Right lobe of liver (tissue), 6 donors: ENCODE data around the gene GRK7. TPM values are rescaled to one million over a fixed set of nuclear protein-coding genes. Genes with fewer than 3 reads are reported as not detected.

Experiments used
- ATAC-seq, 4 donors: fragments of 200-7000 bp; cut with Tn5 transposase; one replicate each; pipeline ENCODE4 v1.9.1; 2020; ENCODE audit warnings: mild to moderate bottlenecking in 4 of 4, moderate library complexity in 4 of 4
- DNase-seq, 3 donors: peaks; one replicate each; pipeline ENCODE4 v3.0.0-alpha.2; 2020
- H3K27ac ChIP-seq, 3 donors: fragments of 200-600 bp; one replicate each; pipeline ENCODE4 v1.8.0; 2022
- H3K27me3 ChIP-seq, 2 donors: fragments of 200-600 bp; one replicate each; pipeline ENCODE4 v1.8.0; 2022
- H3K36me3 ChIP-seq, 4 donors: fragments of 200-600 bp; sonication (generic) in 1 of 4; one replicate each; pipeline versions ENCODE4 v1.5.1 to v1.8.0; 2017 to 2022; ENCODE audit warnings: control low read depth in 1 of 4
- H3K4me1 ChIP-seq, 4 donors: fragments of 200-600 bp; sonication (generic) in 1 of 4; one replicate each; pipeline versions ENCODE4 v1.5.1 to v1.8.0; 2017 to 2022; ENCODE audit warnings: control low read depth in 1 of 4
- H3K4me3 ChIP-seq, 3 donors: fragments of 200-600 bp; one replicate each; pipeline ENCODE4 v1.8.0; 2022
- H3K9me3 ChIP-seq, 4 donors: fragments of 200-600 bp; sonication (generic) in 1 of 4; one replicate each; pipeline versions ENCODE4 v1.5.1 to v1.8.0; 2017 to 2022; ENCODE audit warnings: control low read depth in 1 of 4
- POLR2A ChIP-seq: fragments of 450-650 bp; IDR thresholded peaks from one replicate; pipeline ENCODE4 v1.6.1; 2017; ENCODE audit warnings: antibody characterized with exemption, mild to moderate bottlenecking
- WGBS: methylation state at CpG from one replicate; pipeline ENCODE4 v1.1.6; 2018; ENCODE audit warnings: low coverage, low lambda C conversion rate; ENCODE audit not compliant: insufficient coverage; ENCODE audit errors: missing lambda C conversion rate; 5-methylcytosine and 5-hydroxymethylcytosine counted together
- intact Hi-C, 2 donors: fragments of 100-400 bp; cut with DNase I; formaldehyde crosslinking; loops; one replicate each; pipeline versions ENCODE4 v1.11.2 to v1.14.1; 2022
- total RNA-seq, 6 experiments: library from RNA; depleted of rRNA in 2 of 6; stranded (reverse); fragments of >200 nt in 2 of 6; fragmentation: NEBNext Ultra II Directional in 3 of 6; extraction: Animal tissue kit (Norgen Biotek cat#: 25700) in 3 of 6; gene quantifications; one replicate each; pipeline versions ENCODE4 v1.1.0 to v1.2.4, GENCODE V29; 2016 to 2023
- TF ChIP-seq, protein P1 (sequence below), 4 donors: fragments of 200-600 bp in 3 of 4; fragments of 450-650 bp in 1 of 4; IDR thresholded peaks; one replicate each; pipeline versions ENCODE4 v1.5.1 to v1.8.0; 2016 to 2022; ENCODE audit warnings: antibody characterized with exemption in 4 of 4, mild to moderate bottlenecking in 2 of 4
- donor health status: DM: no; HTN: yes; CAD: no.
- donor health status: DM: no; HTN: no; CAD: no.
- donor health status: DM: no; HTN: no; CAD: no.
- donor health status: DM: no; HTN: yes; CAD: no.
- donor health status: DM: no; HTN: yes; CAD: no.

Gene GRK7
- total RNA-seq, 6 experiments from 2014 or later = 0.06 TPM; not detected in 5

DNA sequence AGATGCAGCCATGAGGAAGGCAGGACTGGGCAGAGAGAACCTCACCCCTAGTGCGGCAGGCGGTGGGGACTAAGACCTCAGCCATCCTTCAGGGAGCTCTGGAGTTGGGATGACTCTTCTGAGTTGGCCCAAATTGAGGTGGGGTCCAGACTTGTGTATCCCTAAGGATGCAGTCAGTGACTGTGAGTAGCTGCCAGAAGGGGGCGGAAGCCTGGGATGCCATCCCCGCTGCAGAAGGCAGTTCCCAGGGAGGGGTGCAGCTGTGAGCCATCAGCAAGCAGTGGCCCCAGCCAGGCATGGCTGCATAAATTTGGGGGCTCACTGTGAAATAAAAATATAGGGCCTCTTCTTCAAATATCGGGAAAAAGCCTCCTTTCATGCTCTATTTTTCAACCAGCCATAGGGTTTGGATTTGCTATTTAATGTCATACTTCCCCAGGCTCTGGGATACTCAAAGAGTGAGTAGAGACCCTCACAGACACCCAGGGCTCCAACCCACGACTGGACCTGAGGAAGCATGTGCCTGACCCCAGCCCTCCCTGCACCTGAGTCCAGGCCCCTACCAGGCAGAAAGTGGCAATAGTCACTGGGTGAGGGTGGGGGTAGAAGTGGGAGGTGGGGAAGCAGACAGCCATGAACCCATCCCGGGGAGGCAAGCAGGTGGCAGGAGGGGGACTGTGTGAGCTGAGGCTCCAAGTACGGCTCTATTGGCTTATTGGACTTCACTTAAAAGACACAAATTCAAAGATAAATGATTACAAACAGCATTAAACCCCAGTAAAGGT is 30.5 kb downstream of the GRK7 start:
- 81% methylated on average over 5 of the region's 8 CpGs for WGBS
- H3K36me3 ChIP-seq = no peaks in the 10 kb centered on the region
- no peak for TF ChIP-seq POLR2A
- H3K27ac ChIP-seq = no peak overlapping the region
- ATAC-seq (no peak), DNase-seq (no peak)
- peaks cover 0 to 3% (median 0%) of the 10 kb centered on the region in 4 donors for H3K4me1 ChIP-seq
- no peaks in the 10 kb centered on the region for H3K9me3 ChIP-seq
- no peak overlapping the region for H3K4me3 ChIP-seq
- H3K27me3 ChIP-seq = no peaks in the 10 kb centered on the region
- intact Hi-C loops = no loop called here

GRCh38 chr3:141795276-141795675 is 32.1 kb downstream of the GRK7 start:
- TF ChIP-seq, protein P1, sequence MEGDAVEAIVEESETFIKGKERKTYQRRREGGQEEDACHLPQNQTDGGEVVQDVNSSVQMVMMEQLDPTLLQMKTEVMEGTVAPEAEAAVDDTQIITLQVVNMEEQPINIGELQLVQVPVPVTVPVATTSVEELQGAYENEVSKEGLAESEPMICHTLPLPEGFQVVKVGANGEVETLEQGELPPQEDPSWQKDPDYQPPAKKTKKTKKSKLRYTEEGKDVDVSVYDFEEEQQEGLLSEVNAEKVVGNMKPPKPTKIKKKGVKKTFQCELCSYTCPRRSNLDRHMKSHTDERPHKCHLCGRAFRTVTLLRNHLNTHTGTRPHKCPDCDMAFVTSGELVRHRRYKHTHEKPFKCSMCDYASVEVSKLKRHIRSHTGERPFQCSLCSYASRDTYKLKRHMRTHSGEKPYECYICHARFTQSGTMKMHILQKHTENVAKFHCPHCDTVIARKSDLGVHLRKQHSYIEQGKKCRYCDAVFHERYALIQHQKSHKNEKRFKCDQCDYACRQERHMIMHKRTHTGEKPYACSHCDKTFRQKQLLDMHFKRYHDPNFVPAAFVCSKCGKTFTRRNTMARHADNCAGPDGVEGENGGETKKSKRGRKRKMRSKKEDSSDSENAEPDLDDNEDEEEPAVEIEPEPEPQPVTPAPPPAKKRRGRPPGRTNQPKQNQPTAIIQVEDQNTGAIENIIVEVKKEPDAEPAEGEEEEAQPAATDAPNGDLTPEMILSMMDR (IDR thresholded peaks at IDR 0.05) = no peak
- no peak for TF ChIP-seq POLR2A
- WGBS = 83% methylated on average over 3 of the region's 4 CpGs

DNA sequence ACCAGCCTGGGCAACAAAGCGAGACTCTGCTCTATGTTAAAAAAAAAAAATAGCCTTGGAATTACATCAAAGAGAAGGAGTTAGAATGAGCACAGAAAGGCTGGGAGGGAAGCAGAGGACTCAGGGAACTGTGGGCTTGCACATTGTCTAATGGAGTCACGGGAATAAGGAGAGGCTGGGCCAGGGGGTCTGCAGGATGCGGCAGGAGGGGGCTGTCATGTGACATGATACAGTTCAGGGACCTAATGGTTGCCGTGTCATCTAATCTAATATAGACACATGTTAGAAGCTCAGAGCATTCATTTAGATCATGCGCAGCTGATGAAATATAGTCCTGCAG is 32.5 kb downstream of the GRK7 start:
- H3K9me3 ChIP-seq = no peaks in the 10 kb centered on the region
- no peak overlapping the region for H3K4me3 ChIP-seq
- intact Hi-C loops = no loop called here
- H3K27me3 ChIP-seq = no peaks in the 10 kb centered on the region
- peaks cover 0 to 3% (median 0%) of the 10 kb centered on the region in 4 donors for H3K4me1 ChIP-seq
- no peak overlapping the region for H3K27ac ChIP-seq
- ATAC-seq (no peak), DNase-seq (no peak)
- H3K36me3 ChIP-seq = no peaks in the 10 kb centered on the region
- TF ChIP-seq, protein P1 (IDR thresholded peaks at IDR 0.05) = no peak
- TF ChIP-seq POLR2A = no peak
- WGBS = 89% methylated on average over 4 of the region's 5 CpGs

More at GRCh38 chr3:141795276-141795675, 32.1 kb downstream of the GRK7 start:
- intact Hi-C loops = no loop called here
- Histone ChIP-seq H3K36me3 (no peaks in the 10 kb centered on the region), H3K4me3 (no peak overlapping the region), H3K27ac (no peak overlapping the region), H3K27me3 (no peaks in the 10 kb centered on the region), H3K4me1 (peaks cover 0 to 3% (median 0%) of the 10 kb centered on the region in 4 donors), H3K9me3 (no peaks in the 10 kb centered on the region)
- ATAC-seq (no peak), DNase-seq (no peak)

- Histone ChIP-seq H3K9me3 (no peaks in the 10 kb centered on the region), H3K27me3 (no peaks in the 10 kb centered on the region), H3K27ac (peak overlapping the region; percentile 44 to 55 (median 53)), H3K4me1 (peaks cover 0 to 3% (median 0%) of the 10 kb centered on the region in 4 donors), H3K36me3 (no peaks in the 10 kb centered on the region), H3K4me3 (no peak overlapping the region)
- peak; percentile 9 to 49 (median 44) for ATAC-seq
- DNase-seq = no peak
- no peak for TF ChIP-seq POLR2A
- TF ChIP-seq, protein P1 (IDR thresholded peaks at IDR 0.05) = no peak
- WGBS = 36% methylated on average over 7 of the region's 11 CpGs
- intact Hi-C loops = no loop called here
These were observed 33.1 kb downstream of the GRK7 start for GRCh38 chr3:141796081-141796888.
